HG02981 (cell line): ENCODE measurements around the gene PPP6R3.

ENCODE experiments used
- ATAC-seq: cut with Tn5 transposase; IDR thresholded peaks from one replicate; pipeline ENCODE4 v1.9.1; 2021; ENCODE audit warnings: mild to moderate bottlenecking, moderate library complexity; ENCODE audit not compliant: unreplicated experiment

The PPP6R3 gene

GRCh38 chr11:68646832-68647231 lies 186.3 kb downstream of the PPP6R3 start:
- no peak for ATAC-seq

DNA sequence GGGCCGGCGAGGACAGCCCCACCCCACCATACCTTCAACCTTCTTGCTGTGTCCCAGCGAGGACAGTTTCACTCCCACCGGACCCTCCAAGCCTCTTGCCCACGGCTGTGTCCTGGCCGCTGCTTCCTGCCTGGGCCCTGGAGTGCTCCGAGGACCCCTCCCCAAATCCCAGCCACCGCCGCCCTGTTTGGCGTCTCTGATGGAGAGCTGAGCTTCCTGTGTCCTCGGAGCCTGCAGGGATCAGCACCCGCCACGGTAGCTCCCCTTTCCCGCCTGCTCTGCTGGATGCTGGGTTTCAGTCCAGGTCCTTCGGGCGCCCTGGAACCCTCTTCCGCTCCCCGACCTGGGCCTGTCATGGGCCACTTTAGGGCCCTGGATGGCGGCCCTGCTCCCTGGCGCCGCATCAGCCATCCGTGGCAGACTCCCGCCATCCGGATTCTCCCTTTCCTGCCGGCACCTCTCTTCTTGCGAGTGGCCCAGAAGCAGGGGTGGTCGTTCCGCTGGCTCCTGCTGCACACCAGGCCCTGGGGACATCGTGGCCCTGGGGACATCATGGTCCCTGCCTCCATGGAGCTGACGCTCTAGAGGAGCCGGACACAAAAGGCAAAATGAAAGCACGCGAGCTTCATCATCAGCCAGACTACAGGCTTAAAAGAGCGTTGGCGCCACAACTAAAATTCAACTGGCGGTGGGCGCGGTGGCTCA lies 189.5 kb downstream of the PPP6R3 start:
- no peak for ATAC-seq

DNA sequence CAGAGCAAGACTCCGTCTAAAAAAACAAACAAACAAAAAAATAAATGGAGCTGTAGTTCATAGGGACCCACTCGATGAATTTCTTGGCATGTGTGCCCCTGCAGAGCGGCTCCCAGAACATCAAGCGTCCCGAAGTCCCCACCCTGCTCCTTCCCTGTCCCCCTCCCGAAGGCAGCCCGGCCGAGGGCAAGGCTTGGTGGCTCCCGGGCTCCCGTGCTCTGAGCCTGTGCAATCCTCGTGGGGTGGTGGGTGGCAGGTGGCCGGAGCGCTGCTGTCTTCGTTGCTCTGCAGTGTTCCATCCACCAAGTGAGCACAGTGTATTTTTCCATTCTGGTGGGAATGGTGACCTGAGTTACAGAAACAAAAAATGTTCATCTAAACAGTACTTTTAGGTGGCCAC lies 190.2 kb downstream of the PPP6R3 start:
- no peak for ATAC-seq

- no peak for ATAC-seq
These were observed 190.8 kb downstream of the PPP6R3 start for GRCh38 chr11:68651208-68651984.

DNA sequence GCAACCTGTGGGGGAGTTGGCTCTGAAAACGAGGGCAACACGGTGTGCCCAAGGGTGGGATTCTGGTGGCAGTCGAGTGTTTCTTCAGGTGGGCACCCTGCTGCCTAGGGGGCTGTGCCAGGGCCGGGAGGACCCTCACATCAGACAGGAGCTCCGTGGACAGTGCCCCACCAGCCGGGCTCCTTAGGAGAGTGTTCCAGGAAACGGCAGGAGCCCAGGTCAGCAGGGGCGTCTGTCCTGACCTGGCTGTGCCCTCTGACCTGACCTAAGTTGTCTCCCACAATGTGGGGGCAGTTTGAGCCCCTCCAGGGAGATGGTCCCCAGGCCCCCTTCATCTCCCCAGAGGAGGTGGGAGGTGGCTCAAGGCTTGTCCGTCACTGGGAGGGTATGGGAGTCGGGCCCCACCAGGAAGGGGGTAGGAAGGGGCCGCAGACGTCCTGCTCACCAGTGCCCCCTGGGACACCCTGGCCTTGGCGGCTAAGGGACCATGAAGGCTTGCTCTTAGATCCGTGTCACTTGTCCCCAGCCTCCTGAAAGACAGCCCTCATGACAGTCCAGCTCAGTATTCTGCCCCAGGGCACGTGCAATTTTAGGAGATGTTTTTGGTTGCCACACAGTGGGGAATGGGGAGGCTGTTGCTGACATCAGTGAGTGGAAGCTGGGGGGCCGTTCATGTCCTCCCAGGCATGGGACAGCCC lies 191.6 kb downstream of the PPP6R3 start:
- ATAC-seq, result no peak

GRCh38 chr11:68652683-68653156 lies 192.2 kb downstream of the PPP6R3 start:
- ATAC-seq, result no peak

DNA sequence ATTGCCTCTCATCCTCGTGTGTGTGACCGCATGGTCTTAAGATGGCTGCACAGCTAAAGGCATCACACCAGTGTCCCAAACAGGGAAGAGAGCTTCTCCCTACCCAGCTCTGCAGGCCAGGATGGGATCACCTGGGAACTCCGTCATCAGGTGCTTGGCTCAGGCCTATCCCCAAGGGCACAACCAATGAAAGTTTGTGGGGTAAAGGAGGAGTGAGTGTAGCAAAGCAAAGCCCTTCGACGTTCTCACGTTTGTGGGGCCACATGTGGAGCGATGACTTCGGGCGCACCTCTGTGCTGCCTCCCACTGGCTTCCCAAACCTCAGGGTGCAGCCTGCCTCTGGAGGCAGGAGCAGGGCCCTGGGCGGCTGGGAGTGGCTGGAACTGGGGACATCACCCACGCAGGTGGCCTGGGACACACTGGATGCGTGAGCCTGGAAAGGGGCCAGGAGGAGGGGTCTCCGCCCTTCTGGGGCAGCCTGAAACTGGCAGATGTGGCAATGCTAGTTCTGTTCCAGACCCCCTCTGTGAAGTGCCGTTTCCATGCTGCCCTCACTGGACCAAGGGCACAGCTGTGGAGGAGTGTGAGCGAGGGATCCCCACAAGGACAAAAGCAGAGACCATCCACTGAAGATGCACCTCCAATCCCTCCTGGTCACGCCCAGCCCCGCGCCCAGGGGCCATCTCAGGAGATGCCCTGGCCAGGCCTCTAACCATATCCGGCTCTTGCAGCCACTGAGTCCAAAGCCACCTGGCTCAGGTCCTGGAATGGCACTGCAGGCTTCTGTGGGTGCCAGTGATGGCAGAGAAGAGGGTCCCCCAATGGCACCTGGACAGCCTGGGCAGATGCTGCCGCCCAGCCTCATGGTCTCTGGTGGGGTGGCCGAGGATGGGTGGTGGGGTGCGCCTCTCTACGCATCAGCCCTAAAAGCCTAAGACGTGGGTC lies 193.2 kb downstream of the PPP6R3 start:
- no peak for ATAC-seq

DNA sequence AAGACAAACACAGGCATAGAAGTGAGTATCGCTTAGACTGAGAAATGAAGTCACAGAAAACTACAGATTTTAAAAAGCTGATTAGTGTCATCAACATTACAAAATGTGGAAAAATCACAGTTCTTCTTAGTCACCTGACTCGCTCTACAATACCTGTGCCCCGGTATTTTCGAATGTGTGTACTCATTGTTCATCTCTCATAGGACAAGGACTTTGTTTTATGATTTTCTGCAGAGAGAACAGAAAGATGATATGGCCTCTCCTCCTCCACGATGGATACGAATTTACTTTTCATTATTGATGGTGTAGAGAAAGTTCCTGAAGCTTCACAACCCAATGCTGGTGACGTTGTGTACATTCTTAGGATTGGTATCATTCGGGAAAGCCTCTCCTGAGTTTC lies 194.4 kb downstream of the PPP6R3 start:
- no peak for ATAC-seq

DNA sequence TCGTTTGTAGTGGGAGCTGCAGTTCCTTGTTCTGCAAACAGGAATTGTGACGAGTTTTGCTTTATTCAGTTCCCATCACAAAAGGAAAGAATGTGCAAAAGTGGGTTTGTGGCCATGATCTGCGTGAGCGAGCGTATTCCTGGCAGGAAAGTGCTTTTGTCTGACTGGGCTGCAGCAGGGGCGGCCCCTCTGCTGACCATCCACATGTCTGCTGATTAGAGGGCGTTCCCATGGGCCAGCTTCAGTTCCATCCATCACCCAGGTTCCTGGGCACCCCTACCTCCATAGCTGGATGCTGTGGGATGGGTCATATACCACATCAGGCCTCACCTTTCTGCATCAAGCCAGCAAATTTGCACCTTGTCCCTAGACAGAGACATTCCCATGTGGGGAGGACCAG lies 194.9 kb downstream of the PPP6R3 start:
- ATAC-seq, result no peak

DNA sequence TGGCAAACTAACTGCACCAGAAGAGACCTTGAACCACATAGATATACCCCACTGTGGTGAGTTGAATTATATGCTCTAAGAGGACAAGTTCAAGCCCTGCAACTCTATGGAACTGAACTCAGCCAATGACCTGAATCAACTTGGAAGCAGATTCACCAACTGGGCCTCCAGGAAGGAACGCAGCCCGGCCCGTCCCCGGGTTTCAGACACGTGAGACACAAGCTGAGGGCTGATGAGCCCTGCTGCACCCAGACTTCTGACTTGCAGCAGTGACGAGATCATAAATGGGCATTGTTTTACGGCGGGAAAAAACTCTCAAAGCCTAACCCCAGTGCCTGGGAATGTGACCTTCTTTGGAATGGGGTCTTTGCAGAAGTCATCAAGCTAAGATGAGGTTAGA lies 195.3 kb downstream of the PPP6R3 start:
- ATAC-seq, result no peak

GRCh38 chr11:68657021-68657780 lies 196.6 kb downstream of the PPP6R3 start:
- ATAC-seq, result no peak

- ATAC-seq, result no peak
These were observed 197.5 kb downstream of the PPP6R3 start for GRCh38 chr11:68658097-68658496.

DNA sequence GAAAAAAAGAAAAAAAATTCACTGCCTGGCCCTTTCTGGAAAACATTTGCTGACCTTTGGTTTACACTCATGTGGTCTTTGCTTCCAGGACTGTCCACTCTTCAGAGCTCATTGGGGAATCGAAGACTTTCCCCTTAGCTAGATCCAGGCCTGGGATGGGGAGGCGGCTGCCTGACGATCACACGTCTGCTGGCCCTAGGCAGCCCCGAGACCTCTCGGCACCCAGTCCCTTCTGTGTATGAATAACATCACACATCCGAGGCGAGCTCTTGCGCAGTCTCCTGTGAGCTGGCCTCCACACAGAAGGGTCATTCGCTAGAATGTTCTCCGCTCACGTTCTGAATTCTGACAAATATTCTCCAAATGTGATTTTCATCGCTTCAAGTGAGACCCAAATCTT lies 198.1 kb downstream of the PPP6R3 start:
- no peak for ATAC-seq

DNA sequence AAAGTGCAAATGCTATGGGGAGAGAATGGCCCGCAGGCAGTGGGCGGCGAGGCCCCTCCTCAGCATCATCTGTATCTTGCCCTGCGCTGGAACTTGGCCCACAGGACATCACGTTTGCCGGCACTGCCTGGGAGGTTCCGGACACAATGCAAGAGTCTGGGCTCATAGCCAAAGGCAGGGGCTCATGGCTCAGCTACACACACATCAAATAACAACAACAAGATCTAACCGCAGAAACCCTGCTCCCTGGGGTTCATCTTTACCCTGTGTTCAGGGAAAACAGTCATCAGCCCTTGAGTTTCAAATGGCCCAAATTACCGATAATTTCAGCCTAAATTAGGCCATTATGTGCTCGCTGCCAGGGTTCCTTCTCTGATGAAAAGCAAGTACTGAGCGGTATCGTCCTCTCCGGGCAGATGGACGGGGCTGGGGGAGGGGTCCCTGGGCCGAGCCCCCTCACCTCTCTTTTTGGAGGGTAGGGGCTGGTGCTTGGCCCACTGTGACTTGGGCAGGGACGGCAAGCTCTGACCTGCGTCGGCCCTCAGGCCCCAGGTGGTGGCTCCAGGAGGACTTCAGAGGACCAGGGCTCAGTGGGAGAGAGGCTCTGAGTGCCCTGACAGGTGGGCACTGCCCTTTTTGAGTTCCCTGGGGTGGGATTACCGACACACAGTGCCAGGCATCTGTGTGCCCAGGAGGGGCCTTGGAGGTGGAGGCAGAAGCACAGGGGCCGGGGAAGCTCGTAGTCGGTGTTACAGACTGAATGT lies 198.8 kb downstream of the PPP6R3 start:
- no peak for ATAC-seq

DNA sequence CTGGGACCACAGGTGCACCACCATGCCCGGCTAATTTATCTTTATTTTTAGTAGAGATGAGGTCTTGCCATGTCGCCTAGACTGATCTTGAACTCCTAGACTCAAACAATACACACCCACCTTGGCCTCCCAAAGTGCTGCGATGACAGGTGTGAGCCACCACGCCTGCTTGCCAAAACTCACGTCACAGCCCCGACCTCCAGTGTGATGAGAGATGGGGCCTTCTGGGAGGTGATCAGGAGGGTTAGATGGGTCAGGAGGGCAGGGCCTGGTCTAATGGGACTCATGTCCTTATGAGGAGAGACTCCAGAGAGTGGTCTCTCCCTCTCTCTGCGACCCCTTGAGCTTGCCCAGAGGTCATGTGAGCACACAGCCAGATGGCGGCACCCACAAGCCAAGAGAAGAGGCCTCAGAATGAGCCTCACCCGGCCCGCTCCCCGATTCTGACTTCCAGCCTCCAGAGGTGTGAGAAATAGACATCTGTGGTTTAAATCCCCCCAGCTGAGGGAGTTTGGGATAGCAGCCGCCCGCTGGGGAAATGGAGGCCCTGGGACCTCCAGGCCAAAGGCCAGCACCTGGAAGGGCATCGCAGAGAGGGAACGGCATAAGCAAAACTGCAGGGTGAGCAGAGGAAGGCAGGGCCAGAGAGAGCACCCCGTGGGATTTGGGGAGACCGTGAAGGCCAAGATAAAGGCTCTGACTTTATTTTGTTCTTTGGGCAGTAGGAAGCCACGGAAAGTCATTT lies 199.7 kb downstream of the PPP6R3 start:
- no peak for ATAC-seq

- ATAC-seq, result no peak
These were observed 200.5 kb downstream of the PPP6R3 start for GRCh38 chr11:68661014-68661413.

- ATAC-seq, result no peak
These were observed 201.4 kb downstream of the PPP6R3 start for GRCh38 chr11:68661697-68662603.
